HepG2 (cell line): ENCODE data around the gene CD300A.

ENCODE experiments used
- CBX5 ChIP-seq: sonication (generic); formaldehyde crosslinking; IDR thresholded peaks from 2 replicates; pipeline ENCODE4 v1.4.0; 2020; ENCODE audit warnings: missing genetic modification reagents, borderline replicate concordance
- HHEX ChIP-seq: IDR thresholded peaks from 2 replicates; pipeline ENCODE4 v1.6.1; 2016; ENCODE audit warnings: control low read depth
- HIC2 ChIP-seq: sonication (generic); formaldehyde crosslinking; IDR thresholded peaks from 2 replicates; pipeline ENCODE4 v1.9.0; 2022; ENCODE audit warnings: low read depth, missing genetic modification reagents
- JUN ChIP-seq: sonication (generic); formaldehyde crosslinking; IDR thresholded peaks from 2 replicates; pipeline ENCODE4 v1.4.0; 2020; ENCODE audit warnings: mild to moderate bottlenecking, missing genetic modification reagents
- KLF16 ChIP-seq, 2 experiments: sonication (generic) in 1 of 2; formaldehyde crosslinking in 1 of 2; IDR thresholded peaks; 2 replicates each; pipeline versions ENCODE4 v1.6.1 to v1.8.0; 2016 to 2023; ENCODE audit warnings: missing genetic modification reagents in 2 of 2, missing compliant biosample characterization in 1 of 2
- NFIC ChIP-seq: IDR thresholded peaks from 2 replicates; pipeline ENCODE4 v1.6.1; 2012; ENCODE audit warnings: mild to moderate bottlenecking, low read length, inconsistent platforms
- NR3C1 ChIP-seq: sonication (generic); formaldehyde crosslinking; IDR thresholded peaks from 2 replicates; pipeline ENCODE4 v1.4.0; 2020; ENCODE audit warnings: missing genetic modification reagents
- PHF21A ChIP-seq: sonication (generic); formaldehyde crosslinking; IDR thresholded peaks from 2 replicates; pipeline ENCODE4 v1.5.0; 2020; ENCODE audit warnings: mild to moderate bottlenecking, missing genetic modification reagents
- RAD21 ChIP-seq: fragments of 450-650 bp; formaldehyde crosslinking; IDR thresholded peaks from 2 replicates; pipeline ENCODE4 v1.5.0; 2020; ENCODE audit warnings: mild to moderate bottlenecking
- SIN3A ChIP-seq: IDR thresholded peaks from 2 replicates; pipeline ENCODE4 v1.6.1; 2011; ENCODE audit warnings: low read depth, mild to moderate bottlenecking, control low read depth, low read length, borderline replicate concordance
- SOX6 ChIP-seq, 2 experiments: fragments of 450-650 bp in 1 of 2; sonication (generic) in 1 of 2; formaldehyde crosslinking in 1 of 2; IDR thresholded peaks; 2 replicates each; pipeline versions ENCODE4 v1.4.0 to v1.6.1; 2017 to 2020; ENCODE audit warnings: antibody characterized with exemption in 1 of 2, mild to moderate bottlenecking in 1 of 2, missing genetic modification reagents in 1 of 2
- ZBTB44 ChIP-seq: sonication (generic); formaldehyde crosslinking; IDR thresholded peaks from 2 replicates; pipeline ENCODE4 v1.4.0; 2020; ENCODE audit warnings: missing genetic modification reagents
- ZSCAN21 ChIP-seq: sonication (generic); formaldehyde crosslinking; IDR thresholded peaks from 2 replicates; pipeline ENCODE4 v1.8.0; 2022; ENCODE audit warnings: mild to moderate bottlenecking, missing genetic modification reagents, moderate library complexity, borderline replicate concordance
- TF ChIP-seq, protein P1 (sequence below): sonication (generic); formaldehyde crosslinking; IDR thresholded peaks from 2 replicates; pipeline ENCODE4 v1.4.0; 2020; ENCODE audit warnings: missing genetic modification reagents

- TF ChIP-seq RAD21 (CRISPR knock-in tag) = no peak
- TF ChIP-seq SOX6 (IDR thresholded peaks at IDR 0.05) = no peak
- TF ChIP-seq SOX6 (CRISPR knock-in tag; IDR thresholded peaks at IDR 0.05) = no peak
- TF ChIP-seq NFIC = no peak
- TF ChIP-seq ZBTB44 (CRISPR knock-in tag) = no peak
- TF ChIP-seq JUN (CRISPR knock-in tag) = no peak
- no peak for TF ChIP-seq ZSCAN21 (CRISPR knock-in tag)
- no peak for TF ChIP-seq HHEX (CRISPR knock-in tag)
- TF ChIP-seq, protein P1, sequence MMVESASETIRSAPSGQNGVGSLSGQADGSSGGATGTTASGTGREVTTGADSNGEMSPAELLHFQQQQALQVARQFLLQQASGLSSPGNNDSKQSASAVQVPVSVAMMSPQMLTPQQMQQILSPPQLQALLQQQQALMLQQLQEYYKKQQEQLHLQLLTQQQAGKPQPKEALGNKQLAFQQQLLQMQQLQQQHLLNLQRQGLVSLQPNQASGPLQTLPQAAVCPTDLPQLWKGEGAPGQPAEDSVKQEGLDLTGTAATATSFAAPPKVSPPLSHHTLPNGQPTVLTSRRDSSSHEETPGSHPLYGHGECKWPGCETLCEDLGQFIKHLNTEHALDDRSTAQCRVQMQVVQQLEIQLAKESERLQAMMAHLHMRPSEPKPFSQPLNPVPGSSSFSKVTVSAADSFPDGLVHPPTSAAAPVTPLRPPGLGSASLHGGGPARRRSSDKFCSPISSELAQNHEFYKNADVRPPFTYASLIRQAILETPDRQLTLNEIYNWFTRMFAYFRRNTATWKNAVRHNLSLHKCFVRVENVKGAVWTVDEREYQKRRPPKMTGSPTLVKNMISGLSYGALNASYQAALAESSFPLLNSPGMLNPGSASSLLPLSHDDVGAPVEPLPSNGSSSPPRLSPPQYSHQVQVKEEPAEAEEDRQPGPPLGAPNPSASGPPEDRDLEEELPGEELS (CRISPR knock-in tag) = no peak
- no peak for TF ChIP-seq HIC2 (CRISPR knock-in tag)
- no peak for TF ChIP-seq PHF21A (CRISPR knock-in tag)
- TF ChIP-seq NR3C1 (CRISPR knock-in tag) = no peak
- TF ChIP-seq CBX5 (CRISPR knock-in tag) = no peak
- no peak for TF ChIP-seq KLF16 (CRISPR knock-in tag; IDR thresholded peaks at IDR 0.05)
- no peak for TF ChIP-seq SIN3A
These were observed 25.2 kb downstream of the CD300A start for GRCh38 chr17:74491626-74492025.
